A673 (cell line): ENCODE measurements around the gene GCNT4.

Experiments
- CTCF ChIP-seq: fragments of 300-800, 200-600 bp; sonication (generic); conservative IDR thresholded peaks from 2 replicates; pipeline ENCODE4 v1.5.1; 2017; ENCODE audit warnings: low read depth, mild to moderate bottlenecking, antibody characterized with exemption, low read length, moderate library complexity, mixed read lengths
- EZH2 ChIP-seq: fragments of 200-600 bp; sonication (generic); IDR thresholded peaks from 2 replicates; pipeline ENCODE4 v1.6.1; 2017; ENCODE audit warnings: borderline replicate concordance, low read depth, mild to moderate bottlenecking, mixed read lengths, antibody characterized with exemption, low read length; ENCODE audit not compliant: poor library complexity, severe bottlenecking

- TF ChIP-seq CTCF (no peak), EZH2 (no peak)
These were observed 11.4 kb downstream of the GCNT4 start for GRCh38 chr5:75040973-75041372.
